Activated T-cell treated with anti-CD3 and anti-CD28 coated beads, Interleukin-2, amount 50 U/mL, for 4 hours (primary cell): ENCODE measurements around the gene ZNF768. TPM values are rescaled to one million over a fixed set of nuclear protein-coding genes. Genes with fewer than 3 reads are reported as not detected.
"Not testable (repeated sequence)": the region's sequence is repeated elsewhere in the genome, so short reads cannot be mapped to it uniquely, and the experiment has no call there.

ENCODE experiments used
- ATAC-seq, 2 donors: fragments of 200-7000 bp; cut with Tn5 transposase; one replicate each; pipeline ENCODE4 v1.10.0; 2021
- DNase-seq: peaks from one replicate; pipeline ENCODE4 v3.0.0-alpha.2; 2020
- H3K27me3 Mint-ChIP-seq: one replicate; pipeline ENCODE4 v1.8.0; 2021; ENCODE audit warnings: low read depth, mixed read lengths
- H3K36me3 Mint-ChIP-seq: one replicate; pipeline ENCODE4 v1.8.0; 2022; ENCODE audit warnings: mixed read lengths; ENCODE audit not compliant: insufficient read depth
- H3K4me1 Mint-ChIP-seq: one replicate; pipeline ENCODE4 v1.8.0; 2021; ENCODE audit warnings: low read depth, mixed read lengths
- H3K4me3 Mint-ChIP-seq: one replicate; pipeline ENCODE4 v1.8.0; 2021; ENCODE audit warnings: mild to moderate bottlenecking, moderate library complexity, mixed read lengths
- H3K9me3 Mint-ChIP-seq: one replicate; pipeline ENCODE4 v1.8.0; 2021; ENCODE audit warnings: mixed read lengths
- total RNA-seq, 3 donors: library from RNA; stranded (reverse); gene quantifications; one replicate each; pipeline ENCODE4 v1.2.1, GENCODE V29; 2021

ZNF768 gene
- total RNA-seq, 3 donors from 2014 or later: 9.1 to 10.7 (median 10.5) TPM

DNA sequence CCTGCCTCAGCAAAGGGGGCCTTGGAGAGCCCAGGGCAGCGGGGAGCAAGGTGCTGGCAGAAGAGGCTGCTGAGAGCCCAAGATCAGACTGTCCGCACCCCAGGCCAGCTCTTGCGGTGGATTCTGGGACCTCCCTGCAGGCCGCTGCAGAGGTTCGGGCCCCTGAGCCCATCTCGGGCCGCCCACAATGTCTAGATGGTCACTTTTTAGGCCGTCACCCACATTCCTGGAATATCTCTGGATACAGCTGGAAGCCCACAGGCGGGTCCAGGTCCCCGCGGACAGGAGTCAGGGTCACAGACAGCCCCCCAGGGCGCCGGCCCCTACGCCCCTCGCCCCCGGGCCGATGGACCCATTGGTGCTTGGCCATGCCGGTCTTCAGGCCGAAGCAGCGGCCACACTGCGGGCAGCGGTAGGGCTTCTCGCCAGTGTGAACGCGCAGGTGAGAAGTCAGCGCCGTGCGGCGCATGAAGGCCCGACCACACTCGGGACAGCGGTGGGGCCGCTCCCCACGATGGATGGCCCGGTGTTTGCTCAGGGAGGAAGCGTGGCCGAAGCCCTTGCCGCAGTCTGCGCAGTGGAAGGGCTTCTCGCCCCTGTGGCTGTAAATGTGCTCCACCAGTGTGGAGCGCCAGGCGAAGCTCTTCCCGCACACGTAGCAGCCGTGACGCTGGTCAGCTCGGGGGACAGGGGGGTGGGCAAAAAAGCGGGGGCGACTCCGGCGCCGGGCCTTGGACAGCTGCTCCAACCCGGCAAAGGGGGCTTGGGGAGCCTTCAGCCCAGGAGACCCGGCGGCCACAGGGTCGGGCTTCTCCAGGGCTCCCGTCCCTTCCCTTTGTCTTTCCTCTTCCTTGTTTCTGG, 6.1 kb upstream of the ZNF768 start:
- Mint-ChIP-seq H3K36me3 (peaks cover 2% of the 10 kb centered on the region), H3K27me3 (no peaks in the 10 kb centered on the region), H3K4me1 (peaks cover 46% of the 10 kb centered on the region), H3K4me3 (peak overlapping the region; percentile 89), H3K9me3 (no peaks in the 10 kb centered on the region)
- DNase-seq: no peak
- no peak for ATAC-seq

DNA sequence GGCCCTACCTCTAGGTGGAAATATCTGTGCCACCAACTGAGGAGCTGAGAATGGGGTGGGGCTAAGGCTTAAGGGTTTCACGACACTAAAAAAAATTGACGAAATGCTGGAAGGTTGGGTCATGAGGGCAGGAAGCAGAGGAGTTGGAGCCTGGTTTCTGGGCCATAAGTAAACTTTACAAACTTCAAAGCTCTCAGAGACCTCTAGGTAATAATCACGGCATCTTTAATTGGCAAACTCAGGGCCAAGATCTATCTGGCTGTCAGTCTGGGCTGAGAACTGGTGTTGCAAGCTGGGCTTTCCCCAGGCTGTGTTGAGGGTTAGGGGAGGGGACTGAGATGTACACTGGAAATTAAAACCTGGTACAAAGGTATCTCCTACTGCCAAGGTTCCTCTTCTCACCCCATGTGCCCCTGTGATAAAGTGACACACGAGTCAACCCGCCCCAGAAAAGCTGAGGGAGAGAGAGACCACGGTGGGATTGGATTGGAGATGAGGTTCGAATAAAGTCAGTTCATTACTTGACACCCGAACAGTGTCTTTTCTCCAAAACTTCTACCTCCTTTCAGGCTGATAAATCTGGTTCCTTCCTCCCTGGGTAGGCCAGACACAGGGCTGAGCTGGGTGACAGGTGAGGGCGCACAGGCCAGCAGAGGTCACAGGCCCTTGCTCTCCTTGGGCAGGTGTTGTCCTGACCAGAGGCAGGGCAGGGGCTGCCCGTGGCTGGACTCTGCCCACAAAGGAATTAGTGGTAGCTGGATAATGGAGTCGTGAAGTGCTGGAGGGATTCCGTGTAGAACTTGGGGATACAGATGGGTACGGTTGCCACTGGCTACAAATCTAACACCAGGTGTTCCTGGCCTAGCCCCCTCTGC, 4.0 kb upstream of the ZNF768 start:
- no peak overlapping the region for H3K4me3 Mint-ChIP-seq

GRCh38 chr16:30528799-30529457, 2.6 kb upstream of the ZNF768 start:
- no peaks in the 10 kb centered on the region for H3K9me3 Mint-ChIP-seq
- H3K4me1 Mint-ChIP-seq: peaks cover 36% of the 10 kb centered on the region
- H3K27me3 Mint-ChIP-seq: no peaks in the 10 kb centered on the region
- ATAC-seq (no peak), DNase-seq (no peak)
- H3K36me3 Mint-ChIP-seq: no peaks in the 10 kb centered on the region
- no peak overlapping the region for H3K4me3 Mint-ChIP-seq

More for the DNA sequence above, 4.0 kb upstream of the ZNF768 start:
- no peak for ATAC-seq
- H3K9me3 Mint-ChIP-seq: no peaks in the 10 kb centered on the region
- no peaks in the 10 kb centered on the region for H3K36me3 Mint-ChIP-seq
- no peak for DNase-seq
- no peaks in the 10 kb centered on the region for H3K27me3 Mint-ChIP-seq
- peaks cover 36% of the 10 kb centered on the region for H3K4me1 Mint-ChIP-seq

DNA sequence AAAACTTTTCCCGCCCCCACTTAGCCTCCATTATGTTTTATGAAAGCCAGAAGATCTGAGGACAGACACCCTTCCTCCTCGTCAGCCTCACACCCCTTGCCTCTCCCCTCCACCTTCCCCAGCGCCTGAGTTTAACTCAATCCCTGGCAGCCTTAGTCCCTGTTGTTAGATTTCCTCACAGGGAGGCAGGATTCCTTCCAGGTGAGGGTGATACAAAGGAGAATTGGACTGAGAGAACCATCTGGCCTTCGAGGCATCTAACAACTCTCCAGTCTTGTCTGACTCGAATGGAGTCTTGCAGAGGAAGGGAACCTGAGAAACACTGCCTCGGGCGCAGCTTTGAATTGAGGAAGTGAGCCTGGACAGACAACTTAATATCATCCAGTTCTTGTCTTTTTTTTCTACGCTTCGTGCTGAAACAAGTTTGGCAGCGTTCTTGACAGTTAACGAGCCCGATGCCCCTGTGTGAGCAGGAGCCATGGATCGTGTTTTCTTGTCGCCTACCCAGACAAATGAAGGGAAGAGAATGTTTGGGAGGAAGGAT, 1.3 kb upstream of the ZNF768 start:
- DNase-seq (no peak), ATAC-seq (no peak)
- Mint-ChIP-seq H3K4me3 (peak overlapping the region; percentile 79), H3K27me3 (no peaks in the 10 kb centered on the region), H3K9me3 (no peaks in the 10 kb centered on the region), H3K4me1 (peaks cover 31% of the 10 kb centered on the region), H3K36me3 (no peaks in the 10 kb centered on the region)

GRCh38 chr16:30526823-30527634, 663 bp upstream of the ZNF768 start:
- H3K27me3 Mint-ChIP-seq: no peaks in the 10 kb centered on the region
- peak; percentile 82 for DNase-seq
- H3K4me1 Mint-ChIP-seq: peaks cover 31% of the 10 kb centered on the region
- H3K9me3 Mint-ChIP-seq: no peaks in the 10 kb centered on the region
- peak overlapping the region; percentile 79 for H3K4me3 Mint-ChIP-seq
- peaks cover 4% of the 10 kb centered on the region for H3K36me3 Mint-ChIP-seq
- peak; percentile 87 to 90 for ATAC-seq

GRCh38 chr16:30525844-30526136, 576 bp downstream of the ZNF768 start:
- H3K4me1 Mint-ChIP-seq: peaks cover 27% of the 10 kb centered on the region
- no peak for ATAC-seq
- no peak for DNase-seq
- H3K9me3 Mint-ChIP-seq: no peaks in the 10 kb centered on the region
- H3K27me3 Mint-ChIP-seq: no peaks in the 10 kb centered on the region
- H3K36me3 Mint-ChIP-seq: peaks cover 7% of the 10 kb centered on the region
- H3K4me3 Mint-ChIP-seq: peak overlapping the region; percentile 82

- H3K4me3 Mint-ChIP-seq: peak overlapping the region; percentile 24
- DNase-seq (no peak), ATAC-seq (no peak)
- peaks cover 10% of the 10 kb centered on the region for H3K36me3 Mint-ChIP-seq
- no peaks in the 10 kb centered on the region for H3K27me3 Mint-ChIP-seq
- peaks cover 19% of the 10 kb centered on the region for H3K4me1 Mint-ChIP-seq
- no peaks in the 10 kb centered on the region for H3K9me3 Mint-ChIP-seq
Observed at GRCh38 chr16:30524575-30525568, 1.5 kb downstream of the ZNF768 start.

GRCh38 chr16:30523768-30524574, 2.4 kb downstream of the ZNF768 start:
- Mint-ChIP-seq H3K27me3 (no peaks in the 10 kb centered on the region), H3K9me3 (no peaks in the 10 kb centered on the region), H3K4me3 (no peak overlapping the region), H3K4me1 (peaks cover 16% of the 10 kb centered on the region), H3K36me3 (peaks cover 16% of the 10 kb centered on the region)
- ATAC-seq (no peak), DNase-seq (no peak)

GRCh38 chr16:30522702-30523463, 3.5 kb downstream of the ZNF768 start:
- DNase-seq, H3K27me3 Mint-ChIP-seq, H3K4me3 Mint-ChIP-seq, H3K4me1 Mint-ChIP-seq, H3K9me3 Mint-ChIP-seq, ATAC-seq: not testable (repeated sequence)
- H3K36me3 Mint-ChIP-seq: peaks cover 23% of the 10 kb centered on the region

GRCh38 chr16:30521873-30522641, 4.3 kb downstream of the ZNF768 start:
- no peak overlapping the region for H3K4me3 Mint-ChIP-seq

DNA sequence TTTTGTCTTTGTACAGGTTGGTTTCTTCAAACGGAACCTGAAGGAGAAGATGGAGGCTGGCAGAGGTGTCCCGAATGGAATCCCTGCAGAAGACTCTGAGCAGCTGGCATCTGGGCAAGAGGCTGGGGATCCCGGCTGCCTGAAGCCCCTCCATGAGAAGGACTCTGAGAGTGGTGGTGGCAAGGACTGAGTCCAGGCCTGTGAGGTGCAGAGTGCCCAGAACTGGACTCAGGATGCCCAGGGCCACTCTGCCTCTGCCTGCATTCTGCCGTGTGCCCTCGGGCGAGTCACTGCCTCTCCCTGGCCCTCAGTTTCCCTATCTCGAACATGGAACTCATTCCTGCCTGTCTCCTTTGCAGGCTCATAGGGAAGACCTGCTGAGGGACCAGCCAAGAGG, 4.9 kb downstream of the ZNF768 start:
- no peaks in the 10 kb centered on the region for H3K9me3 Mint-ChIP-seq
- H3K4me3 Mint-ChIP-seq: no peak overlapping the region
- no peaks in the 10 kb centered on the region for H3K27me3 Mint-ChIP-seq
- peaks cover 3% of the 10 kb centered on the region for H3K4me1 Mint-ChIP-seq
- DNase-seq (no peak), ATAC-seq (no peak)
- H3K36me3 Mint-ChIP-seq: peaks cover 27% of the 10 kb centered on the region

More at GRCh38 chr16:30521873-30522641, 4.3 kb downstream of the ZNF768 start:
- Mint-ChIP-seq H3K9me3 (no peaks in the 10 kb centered on the region), H3K4me1 (peaks cover 3% of the 10 kb centered on the region), H3K27me3 (no peaks in the 10 kb centered on the region), H3K36me3 (peaks cover 24% of the 10 kb centered on the region)
- DNase-seq (no peak), ATAC-seq (no peak)
